ENCODE results near the gene KRTAP1-5. TPM values are rescaled to one million over a fixed set of nuclear protein-coding genes. Genes with fewer than 3 reads are reported as not detected.

Gene KRTAP1-5
- total RNA-seq: not detected
- not detected for polyA plus RNA-seq (ENCODE audit: insufficient read length in 6 of 6)
- long read RNA-seq, donor 1: 0 reads
- long read RNA-seq, donor 2: 0 reads
- long read RNA-seq, donor 3: 0 reads
- long read RNA-seq, donor 4: 0 reads
- long read RNA-seq, donor 5: 0 reads
- long read RNA-seq, donor 6: 0 reads
- long read RNA-seq, donor 7: 0 reads
- long read RNA-seq, donor 8: 0 reads
- long read RNA-seq, donor 9: 0 reads
- long read RNA-seq, donor 10: 0 reads
- long read RNA-seq, donor 11: 0 reads
- long read RNA-seq, donor 12: 0 reads

DNA sequence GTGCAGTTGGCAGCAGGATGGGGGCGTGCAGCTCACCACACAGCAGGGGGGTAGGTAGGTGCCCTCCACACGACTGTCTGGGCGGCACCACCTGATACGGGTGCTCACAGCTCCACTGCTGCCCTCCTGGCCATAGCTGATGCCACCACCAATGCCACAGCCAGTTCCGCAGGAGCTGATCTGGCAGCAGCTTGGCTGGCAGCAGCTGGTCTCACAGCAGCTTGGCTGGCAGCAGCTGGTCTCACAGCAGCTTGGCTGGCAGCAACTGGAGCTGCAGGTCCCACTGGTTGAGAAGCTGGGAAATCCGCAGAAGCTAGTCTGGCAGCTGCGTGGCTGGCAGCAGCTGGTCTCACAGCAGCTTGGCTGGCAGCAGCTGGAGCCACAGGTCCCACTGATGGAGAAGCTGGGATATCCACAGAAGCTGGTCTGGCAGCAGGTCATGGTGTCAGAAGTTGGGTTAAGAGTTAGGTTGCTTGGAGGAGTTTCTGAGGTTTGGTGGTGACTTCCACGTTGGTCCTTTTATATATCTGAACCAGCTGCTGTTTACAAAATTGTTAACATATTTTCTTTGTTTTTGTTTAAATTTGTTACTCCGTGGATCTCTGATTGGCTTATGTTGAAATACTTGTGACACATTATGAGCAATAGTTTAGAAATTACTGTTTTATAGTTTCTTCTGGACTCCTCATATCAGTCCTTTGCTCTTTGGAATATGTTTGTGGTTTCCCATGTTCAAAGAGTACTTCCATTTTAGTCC, at the start of gene KRTAP1-5:
KRTAP1-5 (minus strand) TSS at position 494 of the 757 bp plus-strand sequence; CDS start at position 441, 53 bp downstream.
- Histone ChIP-seq H3K27me3 (peaks cover 0 to 21% of the 10 kb centered on the region in 2 donors), H3K4me3 (no peak within 1 kb of the TSS), H3K4me1 (no peaks in the 10 kb centered on the region), H3K27ac (no peak within 1 kb of the TSS), H3K36me3 (no peaks in the 10 kb centered on the region), H3K9me3 (no peaks in the 10 kb centered on the region)
- DNase-seq (peak in 1 of 4 donors; percentile 64), ATAC-seq (no peak)
- TF ChIP-seq CTCF (IDR thresholded peaks at IDR 0.05): no peak
- intact Hi-C loops (cut with DNase I): no loop called here

- no peaks in the 10 kb centered on the region for H3K36me3 ChIP-seq
- DNase-seq: no peak
- no peak for TF ChIP-seq CTCF (IDR thresholded peaks at IDR 0.05)
- ATAC-seq: no peak
- H3K9me3 ChIP-seq: no peaks in the 10 kb centered on the region
- H3K4me1 ChIP-seq: no peaks in the 10 kb centered on the region
- H3K27ac ChIP-seq: no peak overlapping the region
- intact Hi-C loops (cut with DNase I): no loop called here
- H3K4me3 ChIP-seq: no peak overlapping the region
- H3K27me3 ChIP-seq: peaks cover 0 to 5% of the 10 kb centered on the region in 2 donors
Observed at GRCh38 chr17:41076788-41077187, 49.8 kb upstream of the KRTAP1-5 start.

GRCh38 chr17:41073676-41074075, 46.7 kb upstream of the KRTAP1-5 start:
- DNase-seq (no peak), ATAC-seq (no peak)
- H3K4me3 ChIP-seq: no peak overlapping the region
- H3K27me3 ChIP-seq: peaks cover 0 to 5% of the 10 kb centered on the region in 2 donors
- TF ChIP-seq CTCF (IDR thresholded peaks at IDR 0.05): no peak
- no peak overlapping the region for H3K27ac ChIP-seq
- no peaks in the 10 kb centered on the region for H3K9me3 ChIP-seq
- intact Hi-C loops (cut with DNase I): no loop called here
- no peaks in the 10 kb centered on the region for H3K4me1 ChIP-seq
- no peaks in the 10 kb centered on the region for H3K36me3 ChIP-seq

GRCh38 chr17:41071606-41072360, 44.8 kb upstream of the KRTAP1-5 start:
- no peak for DNase-seq
- Histone ChIP-seq H3K4me3 (no peak overlapping the region), H3K27me3 (peaks cover 0 to 5% of the 10 kb centered on the region in 2 donors), H3K27ac (no peak overlapping the region), H3K4me1 (no peaks in the 10 kb centered on the region), H3K36me3 (no peaks in the 10 kb centered on the region), H3K9me3 (no peaks in the 10 kb centered on the region)
- no peak for ATAC-seq
- TF ChIP-seq CTCF (IDR thresholded peaks at IDR 0.05): no peak
- intact Hi-C loops (cut with DNase I): no loop called here

GRCh38 chr17:41069031-41069430, 42.0 kb upstream of the KRTAP1-5 start:
- Histone ChIP-seq H3K27ac (no peak overlapping the region), H3K4me1 (no peaks in the 10 kb centered on the region), H3K27me3 (no peaks in the 10 kb centered on the region), H3K4me3 (no peak overlapping the region), H3K36me3 (no peaks in the 10 kb centered on the region), H3K9me3 (no peaks in the 10 kb centered on the region)
- DNase-seq: no peak
- intact Hi-C loops (cut with DNase I): no loop called here
- TF ChIP-seq CTCF (IDR thresholded peaks at IDR 0.05): no peak
- no peak for ATAC-seq
